Pancreas (tissue), 10 donors: ENCODE measurements around the gene GMDS. TPM values are rescaled to one million over a fixed set of nuclear protein-coding genes. Genes with fewer than 3 reads are reported as not detected.

ENCODE experiments used
- ATAC-seq, 4 donors: fragments of 200-7000 bp; cut with Tn5 transposase; one replicate each; pipeline versions ENCODE4 v1.8.0 to v1.9.1; 2020; ENCODE audit warnings: mild to moderate bottlenecking in 4 of 4, moderate library complexity in 4 of 4
- DNase-seq, 6 donors: peaks; one replicate each; pipeline ENCODE4 v3.0.0-alpha.2; 2020
- FAIRE-seq: peaks from 2 replicates; lab custom pipeline; 2012; peaks lifted over from hg19 to GRCh38; lab: Jason Lieb, UNC
- H3K27ac ChIP-seq, 4 donors: fragments of 200-600 bp; sonication (generic); 1 replicate in 3 of 4; 2 replicates in 1 of 4; pipeline versions ENCODE4 v1.5.0 to v1.8.0; 2020
- H3K27me3 ChIP-seq, 4 donors: fragments of 200-600 bp; one replicate each; pipeline ENCODE4 v1.8.0; 2021
- H3K36me3 ChIP-seq, 3 donors: fragments of 200-600 bp; sonication (generic) in 1 of 3; one replicate each; pipeline versions ENCODE4 v1.5.0 to v1.8.0; 2020 to 2021
- H3K4me1 ChIP-seq, 3 donors: fragments of 200-600 bp; one replicate each; pipeline ENCODE4 v1.8.0; 2021
- H3K4me3 ChIP-seq, 4 donors: fragments of 200-600 bp; sonication (generic) in 2 of 4; one replicate each; pipeline versions ENCODE4 v1.5.0 to v1.8.0; 2020 to 2021
- H3K9me3 ChIP-seq, 4 donors: fragments of 200-600 bp; one replicate each; pipeline ENCODE4 v1.8.0; 2021
- CTCF ChIP-seq, 4 donors: fragments of 200-600 bp; sonication (generic) in 3 of 4; IDR thresholded peaks; one replicate each; pipeline versions ENCODE4 v1.5.0 to v1.8.0; 2021; ENCODE audit warnings: antibody characterized with exemption in 4 of 4
- WGBS, 2 donors: extraction: QIAGEN DNeasy Blood & Tissue Kit; methylation state at CpG; one replicate each; pipeline ENCODE4 v1.1.7; 2013; 5-methylcytosine and 5-hydroxymethylcytosine counted together
- intact Hi-C, 3 donors: fragments of 100-400 bp; cut with DNase I; formaldehyde crosslinking; loops; one replicate each; pipeline versions ENCODE4 v1.11.1 to v1.14.2; 2022
- polyA plus RNA-seq, 2 donors: library from polyadenylated mRNA; stranded (reverse); fragments of 200-250 nt; gene quantifications; one replicate each; pipeline ENCODE4 v1.2.3, GENCODE V29; 2013
- total RNA-seq, 6 donors: library from RNA; stranded (reverse); fragmentation: NEBNext Ultra II Directional in 4 of 6; extraction: Animal tissue kit (Norgen Biotek cat#: 25700) in 4 of 6; gene quantifications; one replicate each; pipeline versions ENCODE4 v1.2.1 to v1.2.4, GENCODE V29; 2021 to 2023
- donor health status: healthy with polysubstance abuse.
- donor health status: DM: no; HTN: no; CAD: no; lungs with moderate emphysema.
- donor health status: DM: no; HTN: no; CAD: no.
- donor health status: control.
- donor health status: control.
- donor health status: Bipolar disorder and iron deficiency.
- donor health status: DM: yes; HTN: yes; CAD: no.
- donor health status: DM: no; HTN: no; CAD: no.
- donor health status: DM: no; HTN: no; CAD: no.
- donor health status: DM: yes; HTN: yes; CAD: no.

Gene GMDS
- total and polyA plus RNA-seq, 8 donors: 7.6 to 40.8 (median 26.5) TPM

- intact Hi-C loops: no loop called here
- H3K27me3 ChIP-seq: no peaks in the 10 kb centered on the region
- no peak for TF ChIP-seq CTCF (IDR thresholded peaks at IDR 0.05)
- no peak overlapping the region for H3K4me3 ChIP-seq
- 93% methylated on average over 7 of the region's 7 CpGs for WGBS, 2 donors
- no peak for ATAC-seq
- no peak for DNase-seq
- no peaks in the 10 kb centered on the region for H3K9me3 ChIP-seq
- H3K27ac ChIP-seq: no peak overlapping the region
- H3K4me1 ChIP-seq: peaks cover 0 to 14% (median 0%) of the 10 kb centered on the region in 3 donors
- FAIRE-seq: no peak
- H3K36me3 ChIP-seq: no peaks in the 10 kb centered on the region
Measured at GRCh38 chr6:2086326-2086965, 159.0 kb downstream of the GMDS start.

GRCh38 chr6:2085657-2086056 lies 159.7 kb downstream of the GMDS start:
- Histone ChIP-seq H3K36me3 (no peaks in the 10 kb centered on the region), H3K27ac (no peak overlapping the region), H3K4me1 (peaks cover 0 to 14% (median 0%) of the 10 kb centered on the region in 3 donors), H3K4me3 (no peak overlapping the region), H3K9me3 (no peaks in the 10 kb centered on the region), H3K27me3 (no peaks in the 10 kb centered on the region)
- WGBS, 2 donors: 94 to 95% methylated on average over 4 of the region's 4 CpGs
- FAIRE-seq (no peak), DNase-seq (no peak), ATAC-seq (no peak)
- intact Hi-C loops: no loop called here
- no peak for TF ChIP-seq CTCF (IDR thresholded peaks at IDR 0.05)

- no peak for TF ChIP-seq CTCF (IDR thresholded peaks at IDR 0.05)
- no peak overlapping the region for H3K4me3 ChIP-seq
- H3K27ac ChIP-seq: no peak overlapping the region
- H3K27me3 ChIP-seq: no peaks in the 10 kb centered on the region
- H3K9me3 ChIP-seq: no peaks in the 10 kb centered on the region
- intact Hi-C loops: no loop called here
- DNase-seq (no peak), FAIRE-seq (no peak), ATAC-seq (no peak)
- H3K4me1 ChIP-seq: peaks cover 0 to 14% (median 0%) of the 10 kb centered on the region in 3 donors
- H3K36me3 ChIP-seq: no peaks in the 10 kb centered on the region
- WGBS, 2 donors: 92 to 96% methylated on average over 9 of the region's 9 CpGs
Measured at GRCh38 chr6:2081155-2082138, 164.0 kb downstream of the GMDS start.

GRCh38 chr6:2078888-2079287 lies 166.5 kb downstream of the GMDS start:
- FAIRE-seq (peak; percentile 37), DNase-seq (no peak), ATAC-seq (no peak)
- Histone ChIP-seq H3K27ac (no peak overlapping the region), H3K27me3 (no peaks in the 10 kb centered on the region), H3K9me3 (no peaks in the 10 kb centered on the region), H3K36me3 (no peaks in the 10 kb centered on the region), H3K4me3 (no peak overlapping the region), H3K4me1 (peaks cover 0 to 5% (median 0%) of the 10 kb centered on the region in 3 donors)
- 39 to 56% methylated on average over 1 of the region's 1 CpG for WGBS, 2 donors
- no peak for TF ChIP-seq CTCF (IDR thresholded peaks at IDR 0.05)
- intact Hi-C loops: no loop called here
